Fibroblast of the aortic adventitia (primary cell): ENCODE measurements around the gene EHD1. TPM values are rescaled to one million over a fixed set of nuclear protein-coding genes. Genes with fewer than 3 reads are reported as not detected.

Experiments used
- DNase-seq: peaks from one replicate; pipeline ENCODE4 v3.0.0-alpha.2; 2010; ENCODE audit warnings: low read depth
- H3K4me3 ChIP-seq: 2 replicates; pipeline ENCODE4 v1.5.1; 2011; ENCODE audit warnings: low read depth, mild to moderate bottlenecking, control low read depth, low read length, moderate library complexity
- CTCF ChIP-seq: IDR thresholded peaks from 2 replicates; pipeline ENCODE4 v1.5.1; 2011; ENCODE audit warnings: mild to moderate bottlenecking, low read length, control low read depth, inconsistent platforms; ENCODE audit not compliant: insufficient read depth
- total RNA-seq: library from RNA; depleted of rRNA; stranded (reverse); fragments of >200 nt; gene quantifications from 2 replicates; pipeline ENCODE4 v1.2.3, GENCODE V29; 2012; ENCODE audit warnings: low replicate concordance

Gene EHD1
- total RNA-seq, 1 donor: 68.1 TPM

- no peak for DNase-seq
- no peak overlapping the region for H3K4me3 ChIP-seq
- TF ChIP-seq CTCF: no peak
Observed at GRCh38 chr11:64857485-64857884, 20.9 kb downstream of the EHD1 start.

GRCh38 chr11:64856382-64857227, 21.8 kb downstream of the EHD1 start:
- peak; percentile 77 for DNase-seq
- H3K4me3 ChIP-seq: no peak overlapping the region

GRCh38 chr11:64855596-64856304, 22.7 kb downstream of the EHD1 start:
- TF ChIP-seq CTCF: no peak
- DNase-seq: no peak
- H3K4me3 ChIP-seq: no peak overlapping the region

More at GRCh38 chr11:64856382-64857227, 21.8 kb downstream of the EHD1 start:
- TF ChIP-seq CTCF: no peak

- TF ChIP-seq CTCF: no peak
- DNase-seq: peak; percentile 92
- H3K4me3 ChIP-seq: no peak overlapping the region
Observed at GRCh38 chr11:64854534-64855502, 23.6 kb downstream of the EHD1 start.

- no peak for DNase-seq
- H3K4me3 ChIP-seq: no peak overlapping the region
- TF ChIP-seq CTCF: no peak
Observed at GRCh38 chr11:64854157-64854533, 24.3 kb downstream of the EHD1 start.

- H3K4me3 ChIP-seq: no peak overlapping the region
- TF ChIP-seq CTCF: no peak
- no peak for DNase-seq
Observed at GRCh38 chr11:64853709-64854108, 24.7 kb downstream of the EHD1 start.
